GM12875 (cell line): ENCODE data around the gene AHCYL2.
A peak's percentile ranks its signal among the peaks of the same experiment; 100 is the strongest.
"Not testable (repeated sequence)": the region's sequence is repeated elsewhere in the genome, so short reads cannot be mapped to it uniquely, and the experiment has no call there.

Experiments used
- H3K4me3 ChIP-seq: one replicate; pipeline ENCODE4 v1.5.1; 2011; ENCODE audit warnings: low read depth, low read length, control low read depth
- CTCF ChIP-seq: IDR thresholded peaks from 2 replicates; pipeline ENCODE4 v1.5.1; 2011; ENCODE audit warnings: low read depth, mild to moderate bottlenecking, control low read depth, inconsistent platforms, low read length, moderate library complexity, borderline replicate concordance; ENCODE audit not compliant: insufficient read depth

Gene AHCYL2

GRCh38 chr7:129368389-129368986 is 143.7 kb downstream of the AHCYL2 start:
- TF ChIP-seq CTCF, result no peak

GRCh38 chr7:129369447-129369846 is 144.6 kb downstream of the AHCYL2 start:
- not testable (repeated sequence) for H3K4me3 ChIP-seq

More at GRCh38 chr7:129368389-129368986, 143.7 kb downstream of the AHCYL2 start:
- peak overlapping the region; percentile 40 for H3K4me3 ChIP-seq

GRCh38 chr7:129370812-129371211 is 146.0 kb downstream of the AHCYL2 start:
- no peak overlapping the region for H3K4me3 ChIP-seq
- TF ChIP-seq CTCF, result 0 out of 2 replicates have a peak, but pooled peaks have one; percentile 4

GRCh38 chr7:129371487-129371886 is 146.7 kb downstream of the AHCYL2 start:
- H3K4me3 ChIP-seq, result no peak overlapping the region
- no peak for TF ChIP-seq CTCF

- no peak for TF ChIP-seq CTCF
- H3K4me3 ChIP-seq, result no peak overlapping the region
Observed at GRCh38 chr7:129373651-129374428, 149.0 kb downstream of the AHCYL2 start.

- TF ChIP-seq CTCF, result no peak
- H3K4me3 ChIP-seq, result no peak overlapping the region
Observed at GRCh38 chr7:129375141-129375938, 150.5 kb downstream of the AHCYL2 start.

GRCh38 chr7:129376076-129376777 is 151.4 kb downstream of the AHCYL2 start:
- H3K4me3 ChIP-seq, result no peak overlapping the region
- TF ChIP-seq CTCF, result peak; percentile 72
